Activated T-cell treated with anti-CD3 and anti-CD28 coated beads for 48 hours (primary cell): ENCODE measurements around the gene MT1E.
"Not testable (repeated sequence)": the region's sequence is repeated elsewhere in the genome, so short reads cannot be mapped to it uniquely, and the experiment has no call there.

ENCODE experiments used
- DNase-seq: peaks from one replicate; pipeline ENCODE4 v3.0.0-alpha.2; 2020; ENCODE audit warnings: low read depth

MT1E gene

DNA sequence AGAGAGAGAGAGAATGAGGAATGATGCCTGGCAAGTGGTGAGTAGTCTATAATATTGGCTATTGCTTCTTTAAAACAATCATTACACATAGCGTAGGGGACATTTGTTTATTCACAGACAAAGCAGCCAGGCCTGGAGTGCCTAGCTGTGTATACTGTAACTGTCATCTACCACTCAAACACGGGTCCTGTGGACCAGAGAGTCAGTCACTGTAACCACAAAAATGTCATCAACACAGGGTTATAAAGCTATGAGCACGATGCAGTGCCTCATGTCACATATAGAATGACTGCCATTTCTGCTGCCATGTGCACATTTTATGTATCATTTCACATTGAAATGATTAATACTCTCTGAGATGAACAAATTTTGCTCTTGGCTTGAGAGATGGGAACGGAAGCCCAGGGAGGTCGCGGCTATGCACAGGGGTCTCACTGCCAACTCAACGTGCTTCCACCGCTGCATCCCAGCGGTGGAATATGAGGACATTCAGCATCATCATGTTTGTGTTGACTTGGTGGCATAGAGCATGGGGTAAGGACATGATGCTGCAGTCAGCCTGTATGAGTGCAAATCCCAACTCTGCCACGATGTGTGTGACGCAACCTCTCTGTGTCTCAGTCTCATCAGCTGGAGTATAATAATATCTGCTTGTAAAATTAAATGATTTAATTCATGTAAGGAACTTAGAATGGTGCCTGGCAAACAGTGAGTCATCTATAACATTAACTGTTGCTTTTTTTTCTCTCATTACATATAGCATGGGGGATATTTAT lies 47.4 kb downstream of the MT1E start:
- no peak for DNase-seq

DNA sequence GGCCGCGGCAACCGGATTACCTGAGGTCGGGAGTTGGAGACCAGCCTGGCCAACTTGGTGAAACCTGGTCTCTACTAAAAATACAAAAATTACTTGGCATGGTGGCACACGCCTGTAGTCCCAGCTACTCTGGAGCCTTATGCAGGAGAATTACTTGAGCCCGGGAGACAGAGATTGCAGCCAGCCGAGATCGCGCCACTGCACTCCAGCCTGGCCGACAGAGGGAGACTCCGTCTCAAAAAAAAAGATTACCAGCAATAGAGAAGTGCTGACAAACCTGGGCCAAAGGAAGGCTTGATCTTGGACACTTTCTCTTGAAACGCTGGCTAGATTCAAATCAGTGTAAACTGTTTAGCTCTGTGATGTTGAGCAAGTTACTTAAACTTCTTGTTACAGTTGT lies 48.3 kb downstream of the MT1E start:
- DNase-seq = no peak

DNA sequence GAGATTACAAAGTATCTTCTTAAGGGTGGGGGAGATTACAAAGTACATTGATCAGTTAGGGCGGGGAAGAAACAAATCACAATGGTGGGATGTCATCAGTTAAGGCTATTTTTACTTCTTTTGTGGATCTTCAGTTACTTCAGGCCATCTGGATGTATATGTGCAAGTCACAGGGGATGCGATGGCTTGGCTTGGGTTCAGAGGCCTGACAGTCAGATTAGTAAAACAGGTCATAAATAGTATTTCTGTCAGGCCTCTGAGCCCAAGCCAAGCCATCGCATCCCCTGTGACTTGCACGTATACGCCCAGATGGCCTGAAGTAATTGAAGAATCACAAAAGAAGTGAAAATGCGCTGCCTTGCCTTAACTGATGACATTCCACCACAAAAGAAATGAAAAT lies 49.0 kb downstream of the MT1E start:
- DNase-seq = not testable (repeated sequence)

- peak; percentile 40 for DNase-seq
These were observed 50.2 kb downstream of the MT1E start for GRCh38 chr16:56675685-56676210.
